HepG2 (cell line): ENCODE measurements around the gene NCCRP1. TPM values are rescaled to one million over a fixed set of nuclear protein-coding genes. Genes with fewer than 3 reads are reported as not detected.

Source experiments
- ATAC-seq: fragments of 200-7000 bp; cut with Tn5 transposase; 3 replicates; pipeline ENCODE4 v1.9.1; 2020; ENCODE audit warnings: mild to moderate bottlenecking, moderate library complexity
- BruUV-seq: library from RNA; stranded (reverse); fragments of 400-500 nt; replicated peaks from 2 replicates; lab custom pipeline; 2021; lab: Mats Ljungman, UMichigan
- CTCF ChIA-PET: fragments of 300-600 bp; formaldehyde crosslinking; extraction: SDS; loops from one replicate; lab custom pipeline; 2021; ENCODE audit warnings: low total read pairs, inconsistent platforms, low intra/inter-chr PET ratio; lab: Yijun Ruan, JAX
- POLR2A ChIA-PET: fragments of 350-600 bp; sonication (Branson Sonifier 250); formaldehyde crosslinking; loops from one replicate; lab custom pipeline; 2020; ENCODE audit warnings: antibody characterized with exemption, inconsistent platforms; lab: Yijun Ruan, JAX
- DNase-seq: peaks from one replicate; pipeline ENCODE4 v3.0.0-alpha.2; 2015; ENCODE audit warnings: low spot score
- FAIRE-seq: peaks from 3 replicates; lab custom pipeline; 2011; peaks lifted over from hg19 to GRCh38; lab: Jason Lieb, UNC
- H2AFZ ChIP-seq: one replicate; pipeline ENCODE4 v1.6.1; 2011; ENCODE audit warnings: low read length, inconsistent platforms
- H3K27ac ChIP-seq: fragments of 300-600 bp; 3 replicates; pipeline ENCODE4 v1.8.0; 2011; ENCODE audit warnings: mixed run types, mild to moderate bottlenecking, mixed read lengths, low read length, inconsistent platforms; ENCODE audit not compliant: insufficient read depth; ENCODE audit errors: extremely low read length
- H3K27me3 ChIP-seq, 2 experiments: fragments of 200-600 bp in 1 of 2; 2 replicates in 1 of 2; 3 replicates in 1 of 2; pipeline versions ENCODE4 v1.6.0 to v1.8.0; 2011; ENCODE audit warnings: low read length in 2 of 2, mild to moderate bottlenecking in 2 of 2, moderate library complexity in 2 of 2, inconsistent platforms in 1 of 2; ENCODE audit not compliant: insufficient read depth in 2 of 2, control insufficient read depth in 1 of 2
- H3K36me3 ChIP-seq, 2 experiments: fragments of 200-600 bp in 1 of 2; replicated peaks in 1 of 2; 2 replicates in 1 of 2; 3 replicates in 1 of 2; pipeline versions ENCODE4 v1.5.1 to v1.8.0; 2011; ENCODE audit warnings: low read length in 2 of 2, inconsistent platforms in 1 of 2; ENCODE audit not compliant: insufficient read depth in 2 of 2, control insufficient read depth in 1 of 2
- H3K4me1 ChIP-seq: 2 replicates; pipeline ENCODE4 v1.5.1; 2012; ENCODE audit warnings: low read length, inconsistent platforms; ENCODE audit not compliant: insufficient read depth
- H3K4me2 ChIP-seq: 2 replicates; pipeline ENCODE4 v1.6.0; 2011; ENCODE audit warnings: low read depth, low read length, inconsistent platforms
- H3K4me3 ChIP-seq, 3 experiments: fragments of 200-600 bp in 1 of 3; sonication (generic), shearing (Covaris generic) in 1 of 3; replicated peaks in 1 of 3; 2 replicates each; pipeline ENCODE4 v1.5.1; 2011 to 2016; ENCODE audit warnings: low read length in 3 of 3, inconsistent platforms in 2 of 3, low read depth in 2 of 3, mild to moderate bottlenecking in 2 of 3, control low read depth in 1 of 3, mixed read lengths in 1 of 3; ENCODE audit not compliant: insufficient read depth in 1 of 3
- H3K79me2 ChIP-seq: one replicate; pipeline ENCODE4 v1.6.1; 2011; ENCODE audit warnings: low read length, inconsistent platforms; ENCODE audit not compliant: insufficient read depth
- H3K9ac ChIP-seq: 2 replicates; pipeline ENCODE4 v1.6.0; 2011; ENCODE audit warnings: mild to moderate bottlenecking, low read depth, low read length, inconsistent platforms; ENCODE audit not compliant: insufficient read depth
- H3K9me3 ChIP-seq: 2 replicates; pipeline ENCODE4 v1.5.1; 2012; ENCODE audit warnings: mild to moderate bottlenecking, low read length
- H4K20me1 ChIP-seq: 2 replicates; pipeline ENCODE4 v1.6.0; 2011; ENCODE audit warnings: inconsistent platforms, mild to moderate bottlenecking, low read length, moderate library complexity; ENCODE audit not compliant: insufficient read depth
- AGO2 ChIP-seq: fragments of 200-400 bp; formaldehyde crosslinking; optimal IDR thresholded peaks from 2 replicates; pipeline ENCODE3; 2017; ENCODE audit warnings: mild to moderate bottlenecking, low read depth, low read length, moderate library complexity
- FLYWCH1 ChIP-seq: sonication (generic); formaldehyde crosslinking; IDR thresholded peaks from 2 replicates; pipeline ENCODE4 v1.8.1; 2023; ENCODE audit warnings: mild to moderate bottlenecking, missing genetic modification reagents
- ZNF256 ChIP-seq: sonication (generic); formaldehyde crosslinking; conservative IDR thresholded peaks from 2 replicates; pipeline ENCODE4 v1.4.0; 2020; ENCODE audit warnings: missing genetic modification reagents
- ZNF446 ChIP-seq: sonication (generic); formaldehyde crosslinking; IDR thresholded peaks from 2 replicates; pipeline ENCODE4 v1.5.0; 2020; ENCODE audit warnings: mild to moderate bottlenecking, missing genetic modification reagents
- ZNF460 ChIP-seq: sonication (generic); formaldehyde crosslinking; IDR thresholded peaks from 2 replicates; pipeline ENCODE4 v1.5.1; 2020; ENCODE audit warnings: missing genetic modification reagents, mild to moderate bottlenecking, borderline replicate concordance
- ZNF562 ChIP-seq: sonication (generic); formaldehyde crosslinking; IDR thresholded peaks from 2 replicates; pipeline ENCODE4 v1.8.0; 2022; ENCODE audit warnings: missing genetic modification reagents, borderline replicate concordance
- WGBS: methylation state at CpG from one replicate; pipeline ENCODE4 v1.1.6; 2017; ENCODE audit warnings: low lambda C conversion rate; 5-methylcytosine and 5-hydroxymethylcytosine counted together
- in situ Hi-C: cut with HindIII; loops from 2 replicates; pipeline ENCODE4 v1.10.0; 2017; ENCODE audit warnings: low pct_unique_long_range_greater_than_20kb; ENCODE audit not compliant: extremely low pct_ligation_motif_present
- intact Hi-C: fragments of 100-400 bp; cut with micrococcal nuclease; formaldehyde crosslinking; loops from one replicate; pipeline ENCODE4 v1.10.0; 2022; ENCODE audit not compliant: unreplicated experiment
- polyA plus RNA-seq, 8 experiments: library from polyadenylated mRNA; depleted of rRNA in 3 of 8; stranded (reverse) in 7 of 8; unstranded in 1 of 8; fragments of >200 nt; fragmentation: Illumina TruSeq in 4 of 8; extraction: Trizol in 4 of 8; gene quantifications; 2 replicates each; pipeline versions ENCODE4 v1.2.1 to v1.2.3, GENCODE V29; 2011 to 2016; ENCODE audit warnings: low read depth in 4 of 8, missing spikeins in 1 of 8, mixed read lengths in 1 of 8; ENCODE audit not compliant: insufficient read depth in 1 of 8
- total RNA-seq, 5 experiments: library from RNA; depleted of rRNA; stranded (reverse); fragments of >200 nt; fragmentation: Illumina TruSeq; extraction: Trizol; gene quantifications; 2 replicates each; pipeline ENCODE4 v1.2.3, GENCODE V29; 2016; ENCODE audit warnings: low read depth in 1 of 5
- TF ChIP-seq, protein P1 (sequence below): sonication (generic); formaldehyde crosslinking; IDR thresholded peaks from 2 replicates; pipeline ENCODE4 v1.8.1; 2023; ENCODE audit warnings: mild to moderate bottlenecking, inconsistent platforms, moderate library complexity, missing genetic modification reagents, borderline replicate concordance
- TF ChIP-seq, protein P2 (sequence below): sonication (generic); formaldehyde crosslinking; IDR thresholded peaks from 2 replicates; pipeline ENCODE4 v1.4.0; 2020; ENCODE audit warnings: missing genetic modification reagents, borderline replicate concordance
- TF ChIP-seq, protein P3 (sequence below): sonication (generic); formaldehyde crosslinking; conservative IDR thresholded peaks from 2 replicates; pipeline ENCODE4 v1.8.1; 2023; ENCODE audit warnings: missing genetic modification reagents

The NCCRP1 gene
- total and polyA plus RNA-seq, 2 of the 13 experiments (the other 11 are each of a cell fraction or from before 2014, with no cell fraction given), result not detected

DNA sequence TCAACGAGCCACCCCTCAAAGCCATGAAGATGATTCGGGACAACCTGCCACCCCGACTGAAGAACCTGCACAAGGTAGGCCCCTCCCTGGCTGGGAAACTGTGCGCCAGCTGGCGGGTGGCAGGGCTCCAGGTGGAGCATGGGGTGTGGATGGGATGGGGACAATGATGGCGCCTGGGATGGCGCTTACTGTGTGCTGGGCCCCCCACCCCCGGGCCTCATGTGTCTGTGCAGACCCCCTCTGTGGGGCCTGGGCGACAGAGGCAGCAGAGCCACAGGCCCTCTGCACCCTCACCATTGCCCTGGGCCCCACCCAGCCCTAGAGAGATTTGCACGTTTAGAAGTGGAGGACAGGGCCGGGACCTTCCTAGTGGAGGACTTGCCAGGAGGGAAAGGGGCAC, 19.0 kb upstream of the NCCRP1 start:
- ChIA-PET CTCF (no interaction called here), POLR2A (no interaction called here)
- no CpG with 5 or more reads among the region's 11 CpGs for WGBS
- Histone ChIP-seq H3K4me1 (peaks cover 13% of the 10 kb centered on the region), H3K4me3 (no peak overlapping the region), H4K20me1 (no peaks in the 10 kb centered on the region), H3K9ac (no peak overlapping the region), H3K27me3 (no peaks in the 10 kb centered on the region; a peak in 1 of 5 replicates), H2AFZ (no peak overlapping the region), H3K9me3 (no peaks in the 10 kb centered on the region), H3K27ac (no peak overlapping the region), H3K79me2 (no peaks in the 10 kb centered on the region), H3K4me2 (no peak overlapping the region), H3K36me3 (peaks cover 7 to 33% of the 10 kb centered on the region in 2 experiments; a peak in 4 of 5 replicates)
- in situ Hi-C loops, result no loop called here
- intact Hi-C loops, result no loop called here
- peak; percentile 6 for TF ChIP-seq AGO2
- TF ChIP-seq ZNF460 (CRISPR knock-in tag), result no peak
- TF ChIP-seq, protein P1, sequence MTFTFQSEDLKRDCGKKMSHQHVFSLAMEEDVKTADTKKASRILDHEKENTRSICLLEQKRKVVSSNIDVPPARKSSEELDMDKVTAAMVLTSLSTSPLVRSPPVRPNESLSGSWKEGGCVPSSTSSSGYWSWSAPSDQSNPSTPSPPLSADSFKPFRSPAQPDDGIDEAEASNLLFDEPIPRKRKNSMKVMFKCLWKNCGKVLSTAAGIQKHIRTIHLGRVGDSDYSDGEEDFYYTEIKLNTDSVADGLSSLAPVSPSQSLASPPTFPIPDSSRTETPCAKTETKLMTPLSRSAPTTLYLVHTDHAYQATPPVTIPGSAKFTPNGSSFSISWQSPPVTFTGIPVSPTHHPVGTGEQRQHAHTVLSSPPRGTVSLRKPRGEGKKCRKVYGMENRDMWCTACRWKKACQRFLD (CRISPR knock-in tag), result no peak
- TF ChIP-seq, protein P2, sequence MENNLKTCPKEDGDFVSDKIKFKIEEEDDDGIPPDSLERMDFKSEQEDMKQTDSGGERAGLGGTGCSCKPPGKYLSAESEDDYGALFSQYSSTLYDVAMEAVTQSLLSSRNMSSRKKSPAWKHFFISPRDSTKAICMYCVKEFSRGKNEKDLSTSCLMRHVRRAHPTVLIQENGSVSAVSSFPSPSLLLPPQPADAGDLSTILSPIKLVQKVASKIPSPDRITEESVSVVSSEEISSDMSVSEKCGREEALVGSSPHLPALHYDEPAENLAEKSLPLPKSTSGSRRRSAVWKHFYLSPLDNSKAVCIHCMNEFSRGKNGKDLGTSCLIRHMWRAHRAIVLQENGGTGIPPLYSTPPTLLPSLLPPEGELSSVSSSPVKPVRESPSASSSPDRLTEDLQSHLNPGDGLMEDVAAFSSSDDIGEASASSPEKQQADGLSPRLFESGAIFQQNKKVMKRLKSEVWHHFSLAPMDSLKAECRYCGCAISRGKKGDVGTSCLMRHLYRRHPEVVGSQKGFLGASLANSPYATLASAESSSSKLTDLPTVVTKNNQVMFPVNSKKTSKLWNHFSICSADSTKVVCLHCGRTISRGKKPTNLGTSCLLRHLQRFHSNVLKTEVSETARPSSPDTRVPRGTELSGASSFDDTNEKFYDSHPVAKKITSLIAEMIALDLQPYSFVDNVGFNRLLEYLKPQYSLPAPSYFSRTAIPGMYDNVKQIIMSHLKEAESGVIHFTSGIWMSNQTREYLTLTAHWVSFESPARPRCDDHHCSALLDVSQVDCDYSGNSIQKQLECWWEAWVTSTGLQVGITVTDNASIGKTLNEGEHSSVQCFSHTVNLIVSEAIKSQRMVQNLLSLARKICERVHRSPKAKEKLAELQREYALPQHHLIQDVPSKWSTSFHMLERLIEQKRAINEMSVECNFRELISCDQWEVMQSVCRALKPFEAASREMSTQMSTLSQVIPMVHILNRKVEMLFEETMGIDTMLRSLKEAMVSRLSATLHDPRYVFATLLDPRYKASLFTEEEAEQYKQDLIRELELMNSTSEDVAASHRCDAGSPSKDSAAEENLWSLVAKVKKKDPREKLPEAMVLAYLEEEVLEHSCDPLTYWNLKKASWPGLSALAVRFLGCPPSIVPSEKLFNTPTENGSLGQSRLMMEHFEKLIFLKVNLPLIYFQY (CRISPR knock-in tag), result no peak
- TF ChIP-seq, protein P3, sequence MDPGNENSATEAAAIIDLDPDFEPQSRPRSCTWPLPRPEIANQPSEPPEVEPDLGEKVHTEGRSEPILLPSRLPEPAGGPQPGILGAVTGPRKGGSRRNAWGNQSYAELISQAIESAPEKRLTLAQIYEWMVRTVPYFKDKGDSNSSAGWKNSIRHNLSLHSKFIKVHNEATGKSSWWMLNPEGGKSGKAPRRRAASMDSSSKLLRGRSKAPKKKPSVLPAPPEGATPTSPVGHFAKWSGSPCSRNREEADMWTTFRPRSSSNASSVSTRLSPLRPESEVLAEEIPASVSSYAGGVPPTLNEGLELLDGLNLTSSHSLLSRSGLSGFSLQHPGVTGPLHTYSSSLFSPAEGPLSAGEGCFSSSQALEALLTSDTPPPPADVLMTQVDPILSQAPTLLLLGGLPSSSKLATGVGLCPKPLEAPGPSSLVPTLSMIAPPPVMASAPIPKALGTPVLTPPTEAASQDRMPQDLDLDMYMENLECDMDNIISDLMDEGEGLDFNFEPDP (CRISPR knock-in tag), result no peak
- no peak for TF ChIP-seq ZNF446 (CRISPR knock-in tag)
- TF ChIP-seq ZNF256 (CRISPR knock-in tag), result no peak
- no peak for TF ChIP-seq FLYWCH1 (CRISPR knock-in tag)
- TF ChIP-seq ZNF562, result no peak
- FAIRE-seq (no peak), ATAC-seq (no peak), DNase-seq (no peak)
- no TSS peak for BruUV-seq
